Sigmoid colon (tissue), 4 donors: ENCODE data around the gene CPE.

Source experiments
- CTCF ChIP-seq, 4 experiments: fragments of 450-650 bp in 3 of 4; fragments of 200-600 bp in 1 of 4; IDR thresholded peaks; one replicate each; pipeline ENCODE4 v1.5.1; 2016 to 2019; ENCODE audit warnings: antibody characterized with exemption in 4 of 4, mild to moderate bottlenecking in 3 of 4, moderate library complexity in 2 of 4
- EP300 ChIP-seq, 4 donors: sonication (generic); formaldehyde crosslinking; IDR thresholded peaks; one replicate each; pipeline ENCODE4 v1.6.1; 2017; ENCODE audit warnings: antibody characterized with exemption in 4 of 4

GRCh38 chr4:165410214-165410613 lies 31.4 kb downstream of the CPE start:
- no peak for TF ChIP-seq CTCF (IDR thresholded peaks at IDR 0.05)
- no peak for TF ChIP-seq EP300 (IDR thresholded peaks at IDR 0.05)
